Peyer's patch (tissue), 4 donors: ENCODE measurements around the gene ZKSCAN7. TPM values are rescaled to one million over a fixed set of nuclear protein-coding genes. Genes with fewer than 3 reads are reported as not detected.

ENCODE experiments used
- total RNA-seq, 4 donors: library from RNA; depleted of rRNA; stranded (reverse); fragments of >200 nt; gene quantifications; one replicate each; pipeline ENCODE4 v1.1.0, GENCODE V29; 2016

Gene ZKSCAN7
- total RNA-seq, 4 donors from 2014 or later, result 3.2 to 5.8 (median 4.1) TPM

Other genes with a start within 250 kb of the ZKSCAN7 start
- 10 to 100 TPM; 14.7 to 25.9 (median 17.8) TPM for gene TCAIM, start 216.4 kb upstream of the ZKSCAN7 start, total RNA-seq
- 10 to 100 TPM in 2 of 4 donors, 1 to 10 TPM in 2; 5.4 to 17.3 (median 10.5) TPM for gene ZNF445, start 77.5 kb upstream of the ZKSCAN7 start, total RNA-seq
- 1 to 10 TPM in 2 of 4 donors, under 1 TPM in 2; 0.54 to 1.2 (median 0.98) TPM for gene ZNF660, start 29.8 kb downstream of the ZKSCAN7 start, total RNA-seq
- 10 to 100 TPM; 10.5 to 19.1 (median 14.7) TPM for gene ZNF197, start 69.8 kb downstream of the ZKSCAN7 start, total RNA-seq
- 10 to 100 TPM in 2 of 4 donors, 1 to 10 TPM in 2; 7.2 to 21.5 (median 10.3) TPM for gene ZNF35, start 93.5 kb downstream of the ZKSCAN7 start, total RNA-seq
- 1 to 10 TPM; 2.3 to 5.0 (median 3.5) TPM for gene ZNF502, start 157.5 kb downstream of the ZKSCAN7 start, total RNA-seq
- 1 to 10 TPM; 1.0 to 9.9 (median 4.1) TPM for gene ZNF501, start 174.4 kb downstream of the ZKSCAN7 start, total RNA-seq
- gene KIAA1143, start 206.4 kb downstream of the ZKSCAN7 start, total RNA-seq, result 10 to 100 TPM in 2 of 4 donors, 1 to 10 TPM in 2; 8.9 to 21.5 (median 10.9) TPM
- gene KIF15, start 206.6 kb downstream of the ZKSCAN7 start, total RNA-seq, result 10 to 100 TPM in 1 of 4 donors, 1 to 10 TPM in 2, under 1 TPM in 1; 0.85 to 32.2 (median 2.6) TPM